Heart right ventricle (tissue), 16 donors: ENCODE results near the gene CPT1C. TPM values are rescaled to one million over a fixed set of nuclear protein-coding genes. Genes with fewer than 3 reads are reported as not detected.

ENCODE experiments used
- ATAC-seq, 8 donors: fragments of 200-7000 bp; cut with Tn5 transposase; one replicate each; pipeline ENCODE4 v1.9.1; 2020; ENCODE audit warnings: mild to moderate bottlenecking in 8 of 8, moderate library complexity in 8 of 8, moderate number of reproducible peaks in 1 of 8
- DNase-seq, 2 donors: peaks; one replicate each; pipeline ENCODE4 v3.0.0-alpha.2; 2020
- H3K27ac ChIP-seq, 10 donors: fragments of 200-600 bp; sonication (generic) in 2 of 10; one replicate each; pipeline versions ENCODE4 v1.5.0 to v1.8.0; 2020 to 2022; ENCODE audit warnings: mild to moderate bottlenecking in 3 of 10
- H3K27me3 ChIP-seq, 7 donors: fragments of 200-600 bp; one replicate each; pipeline ENCODE4 v1.8.0; 2021 to 2022; ENCODE audit warnings: mild to moderate bottlenecking in 2 of 7
- H3K36me3 ChIP-seq, 9 donors: fragments of 200-600 bp; sonication (generic) in 1 of 9; one replicate each; pipeline versions ENCODE4 v1.5.0 to v1.8.0; 2020 to 2022; ENCODE audit warnings: mild to moderate bottlenecking in 2 of 9
- H3K4me1 ChIP-seq, 9 donors: fragments of 200-600 bp; sonication (generic) in 1 of 9; one replicate each; pipeline versions ENCODE4 v1.5.0 to v1.8.0; 2020 to 2022; ENCODE audit warnings: mild to moderate bottlenecking in 4 of 9
- H3K4me3 ChIP-seq, 10 donors: fragments of 200-600 bp; sonication (generic) in 2 of 10; one replicate each; pipeline versions ENCODE4 v1.5.0 to v1.8.0; 2020 to 2022; ENCODE audit warnings: mild to moderate bottlenecking in 7 of 10, moderate library complexity in 2 of 10
- H3K9me3 ChIP-seq, 11 donors: fragments of 200-600 bp in 10 of 11; sonication (generic) in 2 of 11; one replicate each; pipeline versions ENCODE4 v1.5.0 to v1.8.0; 2013 to 2022; ENCODE audit warnings: mild to moderate bottlenecking in 2 of 11, control low read depth in 1 of 11, moderate library complexity in 1 of 11
- WGBS, 2 donors: extraction: QIAGEN DNeasy Blood & Tissue Kit; methylation state at CpG; one replicate each; pipeline ENCODE4 v1.1.7; 2013; ENCODE audit warnings: inconsistent platforms in 1 of 2; 5-methylcytosine and 5-hydroxymethylcytosine counted together
- intact Hi-C, 10 donors: fragments of 100-400 bp; cut with DNase I; formaldehyde crosslinking; loops; one replicate each; pipeline versions ENCODE4 v1.11.1 to v1.14.2; 2022
- polyA plus RNA-seq, 2 donors: library from polyadenylated mRNA; stranded (reverse); fragments of 200-250 nt; gene quantifications; one replicate each; pipeline ENCODE4 v1.2.3, GENCODE V29; 2013
- total RNA-seq, 10 donors: library from RNA; stranded (reverse); fragmentation: NEBNext Ultra II Directional in 3 of 10; extraction: Animal tissue kit (Norgen Biotek cat#: 25700) in 3 of 10; gene quantifications; one replicate each; pipeline versions ENCODE4 v1.2.1 to v1.2.4, GENCODE V29; 2021 to 2023
- TF ChIP-seq, protein P1 (sequence below), 9 donors: fragments of 200-600 bp; sonication (generic) in 2 of 9; IDR thresholded peaks; one replicate each; pipeline versions ENCODE4 v1.5.0 to v1.8.0; 2021 to 2022; ENCODE audit warnings: antibody characterized with exemption in 9 of 9, mild to moderate bottlenecking in 5 of 9, moderate library complexity in 1 of 9
- donor health status: Arrhythmogenic right ventricular cardiomyopathy.
- donor health status: ischemic (EF 13 %, LVEDD 7.1; RV severe dilation, severe dysfunction).
- donor health status: healthy with polysubstance abuse.
- donor health status: DM: no; HTN: yes; CAD: no.
- donor health status: DM: no; HTN: no; CAD: no.
- donor health status: ischemic (EF 25% LVEDD 6.9; RV normal size, moderate dysfunction).
- donor health status: ischemic (EF 25% LVEDD 5.7; RV mildly dilated, moderate dysfunction).
- donor health status: healthy.
- donor health status: DM: yes; HTN: yes; CAD: no.
- donor health status: Ischemic cardiomyopathy.
- donor health status: ischemic (EF 35%, LVEDD 5.7; RV mildly dilated, moderate dysfunction).
- donor health status: nonischemic (EF 11% LVEDD 7.7; RV severe dilation, severe dysfunction).
- donor health status: DM: yes; HTN: yes; CAD: no.
- donor health status: PGD.
- donor health status: ischemic (EF 29% LVEDD 5.4; RV normal size, mild dysfunction).
- donor health status: nonischemic (EF 23%, LVEDD 6.1; RV moderate dilation, normal function).

CPT1C gene
- total and polyA plus RNA-seq, 12 donors = 1.4 to 10.7 (median 2.3) TPM

DNA sequence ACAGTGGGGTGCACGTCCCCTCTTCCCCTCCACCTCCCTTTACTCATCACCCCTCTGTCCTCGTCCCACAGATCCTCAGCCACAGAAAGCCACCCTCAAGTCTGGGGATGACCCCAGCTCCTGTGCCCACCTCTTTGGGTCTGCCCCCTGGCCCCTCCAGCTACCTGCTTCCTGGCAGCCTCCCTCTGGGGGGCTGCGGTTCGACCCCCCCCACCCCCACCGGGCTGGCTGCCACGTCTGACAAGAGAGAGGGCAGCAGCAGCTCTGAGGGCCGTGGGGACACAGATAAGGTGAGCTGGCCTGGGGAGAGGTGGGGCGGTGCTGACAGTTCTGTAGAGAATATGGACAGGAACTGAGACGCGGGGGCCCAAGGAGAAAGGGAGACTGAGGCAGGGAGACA, 36.3 kb upstream of the CPT1C start:
- no peaks in the 10 kb centered on the region for H3K9me3 ChIP-seq
- intact Hi-C loops = no loop called here
- no peak overlapping the region for H3K27ac ChIP-seq
- WGBS, 2 donors = 73 to 76% methylated on average over 10 of the region's 10 CpGs
- TF ChIP-seq, protein P1, sequence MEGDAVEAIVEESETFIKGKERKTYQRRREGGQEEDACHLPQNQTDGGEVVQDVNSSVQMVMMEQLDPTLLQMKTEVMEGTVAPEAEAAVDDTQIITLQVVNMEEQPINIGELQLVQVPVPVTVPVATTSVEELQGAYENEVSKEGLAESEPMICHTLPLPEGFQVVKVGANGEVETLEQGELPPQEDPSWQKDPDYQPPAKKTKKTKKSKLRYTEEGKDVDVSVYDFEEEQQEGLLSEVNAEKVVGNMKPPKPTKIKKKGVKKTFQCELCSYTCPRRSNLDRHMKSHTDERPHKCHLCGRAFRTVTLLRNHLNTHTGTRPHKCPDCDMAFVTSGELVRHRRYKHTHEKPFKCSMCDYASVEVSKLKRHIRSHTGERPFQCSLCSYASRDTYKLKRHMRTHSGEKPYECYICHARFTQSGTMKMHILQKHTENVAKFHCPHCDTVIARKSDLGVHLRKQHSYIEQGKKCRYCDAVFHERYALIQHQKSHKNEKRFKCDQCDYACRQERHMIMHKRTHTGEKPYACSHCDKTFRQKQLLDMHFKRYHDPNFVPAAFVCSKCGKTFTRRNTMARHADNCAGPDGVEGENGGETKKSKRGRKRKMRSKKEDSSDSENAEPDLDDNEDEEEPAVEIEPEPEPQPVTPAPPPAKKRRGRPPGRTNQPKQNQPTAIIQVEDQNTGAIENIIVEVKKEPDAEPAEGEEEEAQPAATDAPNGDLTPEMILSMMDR (IDR thresholded peaks at IDR 0.05) = no peak
- peaks cover 8 to 93% (median 73%) of the 10 kb centered on the region in 9 donors for H3K36me3 ChIP-seq
- H3K27me3 ChIP-seq = no peaks in the 10 kb centered on the region
- DNase-seq (no peak), ATAC-seq (no peak)
- H3K4me1 ChIP-seq = peaks cover 0 to 3% (median 0%) of the 10 kb centered on the region in 9 donors
- H3K4me3 ChIP-seq = no peak overlapping the region

DNA sequence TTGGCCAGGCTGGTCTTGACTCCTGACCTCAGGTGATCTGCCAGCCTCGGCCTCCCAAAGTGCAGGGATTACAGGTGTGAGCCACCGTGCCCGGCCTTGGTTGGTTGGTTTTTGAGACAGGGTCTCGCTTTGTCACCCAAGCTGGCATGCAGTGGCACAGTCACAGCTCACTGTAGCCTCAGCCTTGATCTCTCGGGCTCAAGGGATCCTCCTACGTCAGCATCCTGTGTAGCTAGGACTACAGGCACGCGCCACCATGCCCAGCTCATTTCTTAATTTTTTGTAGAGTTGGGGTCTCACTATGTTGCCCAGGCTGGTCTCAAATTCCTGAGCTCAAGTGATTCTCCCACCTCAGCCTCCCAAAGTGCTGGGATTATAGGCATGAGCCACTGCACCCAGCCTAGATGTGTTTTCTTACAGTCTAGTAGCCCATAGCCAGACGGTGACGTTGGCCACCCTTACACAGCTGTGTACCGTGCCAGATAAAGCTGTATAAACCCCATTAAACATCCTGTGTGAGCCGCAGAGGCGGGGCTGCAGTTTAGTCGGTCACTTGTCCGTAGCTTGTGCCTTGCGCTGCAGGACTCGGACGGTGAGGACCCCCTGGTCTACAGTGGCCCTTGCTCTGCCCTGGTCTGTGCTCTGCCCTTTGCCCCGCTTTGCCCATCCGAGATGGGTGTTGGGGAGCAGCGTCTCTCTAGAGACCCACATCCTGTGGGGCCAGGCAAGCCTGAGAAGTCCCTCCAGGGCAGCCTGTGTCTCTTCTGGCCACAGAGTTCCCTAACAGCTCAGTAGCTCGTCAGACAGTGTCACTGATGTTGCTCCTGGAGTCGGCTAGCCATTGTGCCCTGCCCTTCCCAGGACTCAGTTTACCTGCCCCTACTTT, 35.1 kb upstream of the CPT1C start:
- ATAC-seq = no peak
- no peak overlapping the region for H3K4me3 ChIP-seq
- peaks cover 8 to 94% (median 73%) of the 10 kb centered on the region in 9 donors for H3K36me3 ChIP-seq
- intact Hi-C loops = no loop called here
- H3K4me1 ChIP-seq = no peaks in the 10 kb centered on the region
- no peaks in the 10 kb centered on the region for H3K9me3 ChIP-seq
- WGBS, 2 donors = 91% methylated on average over 23 of the region's 23 CpGs
- TF ChIP-seq, protein P1 (IDR thresholded peaks at IDR 0.05) = no peak
- no peaks in the 10 kb centered on the region for H3K27me3 ChIP-seq
- no peak overlapping the region for H3K27ac ChIP-seq
- no peak for DNase-seq

DNA sequence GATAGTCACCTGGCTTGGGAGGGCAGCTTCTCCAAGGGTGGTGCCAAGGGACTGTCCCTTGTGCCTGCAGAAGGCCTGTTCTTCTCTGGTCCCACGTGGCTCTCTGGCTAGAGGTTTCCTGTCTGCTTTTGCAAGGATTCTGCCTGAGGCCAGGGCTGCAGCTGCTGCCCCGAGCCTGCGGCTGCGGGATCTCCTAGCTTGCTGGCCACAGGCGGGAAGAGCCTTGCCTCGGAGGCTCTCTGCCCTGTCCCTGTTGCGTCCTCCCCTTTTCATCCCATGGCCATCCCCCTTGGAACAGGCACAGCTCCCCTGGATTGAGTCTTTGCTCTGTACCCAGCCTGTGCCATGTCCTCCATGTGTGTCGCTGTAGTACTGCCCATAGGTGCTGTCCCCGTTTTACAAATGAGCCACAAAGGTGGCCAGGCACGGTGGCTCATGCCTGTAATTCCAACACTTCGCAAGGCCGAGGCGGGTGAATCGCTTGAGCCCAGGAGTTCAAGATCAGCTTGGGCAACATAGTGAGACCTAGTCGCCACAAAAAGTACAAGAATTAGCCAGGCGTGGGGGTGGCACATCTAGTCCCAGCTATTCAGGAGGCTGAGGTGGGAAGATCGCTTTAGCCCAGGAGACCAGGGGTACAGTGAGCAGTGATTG, 34.3 kb upstream of the CPT1C start:
- H3K4me3 ChIP-seq = no peak overlapping the region

DNA sequence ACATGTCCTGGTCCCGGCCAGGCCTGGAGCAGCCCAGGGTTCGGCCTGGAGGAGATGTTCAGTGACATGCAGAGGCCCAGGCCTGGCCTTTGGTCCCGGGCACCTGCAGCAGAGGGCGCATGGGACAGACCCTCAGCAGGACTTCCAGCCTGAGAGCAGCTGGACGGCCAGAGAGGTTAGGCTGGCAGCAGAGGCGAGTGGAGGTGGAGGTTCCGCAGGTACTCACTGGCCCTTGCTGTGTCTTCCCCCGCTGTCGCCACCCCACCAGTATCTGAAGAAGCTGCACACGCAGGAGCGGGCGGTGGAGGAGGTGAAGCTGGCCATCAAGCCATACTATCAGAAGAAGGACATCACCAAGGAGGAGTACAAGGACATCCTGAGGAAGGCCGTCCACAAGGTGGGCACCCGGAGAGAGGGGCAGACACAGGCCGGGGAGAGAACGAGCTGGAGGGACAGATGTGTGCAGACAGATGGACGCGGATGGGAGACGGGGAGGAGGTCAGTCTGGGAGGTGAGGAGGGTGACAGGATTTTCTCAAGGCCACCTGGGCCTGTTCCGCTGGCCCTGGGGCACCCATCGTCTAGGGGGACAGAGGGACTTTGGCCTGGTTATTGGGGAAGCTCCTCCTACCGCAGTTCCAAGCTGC, 33.3 kb upstream of the CPT1C start:
- H3K27me3 ChIP-seq = no peaks in the 10 kb centered on the region
- H3K4me3 ChIP-seq = no peak overlapping the region
- TF ChIP-seq, protein P1 (IDR thresholded peaks at IDR 0.05) = no peak
- peaks cover 4 to 100% (median 69%) of the 10 kb centered on the region in 9 donors for H3K36me3 ChIP-seq
- peak in 1 of 8 donors; percentile 2 for ATAC-seq
- intact Hi-C loops = no loop called here
- 90 to 91% methylated on average over 22 of the region's 22 CpGs for WGBS, 2 donors
- no peak for DNase-seq
- H3K4me1 ChIP-seq = no peaks in the 10 kb centered on the region
- H3K27ac ChIP-seq = no peak overlapping the region
- H3K9me3 ChIP-seq = no peaks in the 10 kb centered on the region

More for the DNA sequence above, 34.3 kb upstream of the CPT1C start:
- no peak for DNase-seq
- Histone ChIP-seq H3K9me3 (no peaks in the 10 kb centered on the region), H3K27me3 (no peaks in the 10 kb centered on the region), H3K27ac (no peak overlapping the region), H3K36me3 (peaks cover 8 to 96% (median 70%) of the 10 kb centered on the region in 9 donors), H3K4me1 (no peaks in the 10 kb centered on the region)
- TF ChIP-seq, protein P1 (IDR thresholded peaks at IDR 0.05) = no peak
- intact Hi-C loops = no loop called here
- WGBS, 2 donors = 89 to 93% methylated on average over 17 of the region's 17 CpGs
- ATAC-seq = no peak
